ENCODE data around the gene KLF11. TPM values are rescaled to one million over a fixed set of nuclear protein-coding genes. Genes with fewer than 3 reads are reported as not detected.

The KLF11 gene
- 10 to 100 TPM; 24.0 to 42.4 (median 26.2) TPM for total RNA-seq
- polyA plus RNA-seq = 9.8 TPM
- long read RNA-seq, donor 1, full-length matches to known transcripts = 21 of 61 reads
- long read RNA-seq, donor 1, partial matches to known transcripts = 40 of 61 reads
- long read RNA-seq, donor 1, other reads (novel, unspliced or antisense) = 0 of 61 reads
- long read RNA-seq, donor 2, full-length matches to known transcripts = 7 of 16 reads
- long read RNA-seq, donor 2, partial matches to known transcripts = 5 of 16 reads
- long read RNA-seq, donor 2, other reads (novel, unspliced or antisense) = 4 of 16 reads
- long read RNA-seq, donor 3, full-length matches to known transcripts = 46 of 137 reads
- long read RNA-seq, donor 3, partial matches to known transcripts = 88 of 137 reads
- long read RNA-seq, donor 3, other reads (novel, unspliced or antisense) = 3 of 137 reads
- long read RNA-seq, donor 4, full-length matches to known transcripts = 9 of 25 reads
- long read RNA-seq, donor 4, partial matches to known transcripts = 16 of 25 reads
- long read RNA-seq, donor 4, other reads (novel, unspliced or antisense) = 0 of 25 reads

DNA sequence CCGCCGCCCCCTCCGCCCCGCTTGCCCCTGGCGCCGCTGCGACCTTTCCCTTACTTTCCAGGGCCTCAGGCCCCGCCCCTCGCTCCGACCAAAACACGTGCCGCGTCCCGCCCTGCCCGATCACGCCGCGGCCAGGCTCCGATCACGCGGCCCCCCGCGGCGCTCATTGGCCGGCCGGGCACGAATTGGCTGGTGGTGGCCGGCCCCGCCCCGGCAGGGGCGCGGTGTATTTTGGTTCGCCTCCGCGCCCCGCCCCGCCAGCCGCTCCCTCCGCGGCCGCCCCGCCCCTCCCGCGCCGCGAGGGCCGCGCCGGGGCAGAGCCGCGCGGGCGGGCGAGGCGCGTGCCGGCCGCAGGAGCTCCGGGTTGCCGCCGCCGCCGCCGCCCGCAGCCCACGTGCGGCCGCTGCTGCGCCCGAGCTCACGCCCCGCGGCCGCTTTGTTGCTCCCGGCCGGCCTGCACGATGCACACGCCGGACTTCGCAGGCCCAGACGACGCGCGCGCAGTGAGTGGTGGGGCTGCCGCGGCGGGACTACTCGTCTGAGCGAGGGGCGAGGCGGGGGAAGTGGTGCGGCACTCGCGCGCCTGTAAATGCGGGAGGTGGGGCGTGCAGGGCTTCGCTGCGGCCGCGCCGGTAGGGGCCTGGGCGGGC, at the start of gene KLF11:
Gene KLF11 (plus strand): TSS at position 295 of the 650 bp plus-strand sequence. CDS start 167 bp downstream, at position 462.
- DNase-seq = peak; percentile 96 to 98 (median 98)
- ATAC-seq = peak; percentile 74 to 81
- H3K9me3 ChIP-seq (ENCODE audit: control insufficient read depth, low read length) = no peaks in the 10 kb centered on the region
- H3K4me3 ChIP-seq (ENCODE audit: low read length) = peak within 1 kb of the TSS; percentile 97
- WGBS = under 1% methylated on average over 101 of the region's 104 CpGs
- peaks cover 14% of the 10 kb centered on the region for H3K4me1 ChIP-seq (ENCODE audit: control insufficient read depth, insufficient read depth, low read length)
- peak within 1 kb of the TSS; percentile 100 for H3K27ac ChIP-seq (ENCODE audit: low read length)
- no peaks in the 10 kb centered on the region for H3K27me3 ChIP-seq (ENCODE audit: control insufficient read depth, insufficient read depth)
- intact Hi-C loops (cut with DNase I) = loop anchor here in 3 of 4 donors (5.0 to 10.0 kb wide), 3 partner anchors 41 to 229 kb away; no protein-coding TSS in a partner anchor

- H3K4me1 ChIP-seq (ENCODE audit: control insufficient read depth, insufficient read depth, low read length) = peaks cover 7% of the 10 kb centered on the region
- DNase-seq (no peak), ATAC-seq (no peak)
- H3K9me3 ChIP-seq (ENCODE audit: control insufficient read depth, low read length) = no peaks in the 10 kb centered on the region
- H3K27ac ChIP-seq (ENCODE audit: low read length) = no peak overlapping the region
- intact Hi-C loops (cut with DNase I) = loop anchor here in 2 of 4 donors (5.0 kb wide), 1 partner anchor 48 kb away; the partner anchor contains the start of gene KLF11 (in 2 of the 2)
- H3K4me3 ChIP-seq (ENCODE audit: low read length) = no peak overlapping the region
- 96% methylated on average over 11 of the region's 11 CpGs for WGBS
- H3K27me3 ChIP-seq (ENCODE audit: control insufficient read depth, insufficient read depth) = no peaks in the 10 kb centered on the region
These were observed 48.9 kb upstream of the KLF11 start for GRCh38 chr2:9994462-9994861.

GRCh38 chr2:9995059-9995458, 48.3 kb upstream of the KLF11 start:
- intact Hi-C loops (cut with DNase I) = no loop called here
- ATAC-seq = peak; percentile 10 to 46
- Histone ChIP-seq H3K27me3 (ENCODE audit: control insufficient read depth, insufficient read depth) (no peaks in the 10 kb centered on the region), H3K4me1 (ENCODE audit: control insufficient read depth, insufficient read depth, low read length) (peaks cover 7% of the 10 kb centered on the region), H3K4me3 (ENCODE audit: low read length) (no peak overlapping the region), H3K9me3 (ENCODE audit: control insufficient read depth, low read length) (no peaks in the 10 kb centered on the region), H3K27ac (ENCODE audit: low read length) (peak overlapping the region; percentile 15)
- no peak for DNase-seq
- WGBS = 56% methylated on average over 5 of the region's 5 CpGs

GRCh38 chr2:9996321-9996720, 47.0 kb upstream of the KLF11 start:
- Histone ChIP-seq H3K4me1 (ENCODE audit: control insufficient read depth, insufficient read depth, low read length) (peaks cover 7% of the 10 kb centered on the region), H3K27ac (ENCODE audit: low read length) (no peak overlapping the region), H3K4me3 (ENCODE audit: low read length) (no peak overlapping the region), H3K27me3 (ENCODE audit: control insufficient read depth, insufficient read depth) (no peaks in the 10 kb centered on the region), H3K9me3 (ENCODE audit: control insufficient read depth, low read length) (no peaks in the 10 kb centered on the region)
- WGBS = 88% methylated on average over 7 of the region's 7 CpGs
- intact Hi-C loops (cut with DNase I) = no loop called here
- no peak for ATAC-seq
- no peak for DNase-seq

GRCh38 chr2:9997936-9998335, 45.4 kb upstream of the KLF11 start:
- DNase-seq (no peak), ATAC-seq (no peak)
- H3K27me3 ChIP-seq (ENCODE audit: control insufficient read depth, insufficient read depth) = no peaks in the 10 kb centered on the region
- no peak overlapping the region for H3K27ac ChIP-seq (ENCODE audit: low read length)
- H3K4me3 ChIP-seq (ENCODE audit: low read length) = no peak overlapping the region
- WGBS = 46% methylated on average over 7 of the region's 7 CpGs
- intact Hi-C loops (cut with DNase I) = no loop called here
- H3K9me3 ChIP-seq (ENCODE audit: control insufficient read depth, low read length) = no peaks in the 10 kb centered on the region
- peaks cover 7% of the 10 kb centered on the region for H3K4me1 ChIP-seq (ENCODE audit: control insufficient read depth, insufficient read depth, low read length)

DNA sequence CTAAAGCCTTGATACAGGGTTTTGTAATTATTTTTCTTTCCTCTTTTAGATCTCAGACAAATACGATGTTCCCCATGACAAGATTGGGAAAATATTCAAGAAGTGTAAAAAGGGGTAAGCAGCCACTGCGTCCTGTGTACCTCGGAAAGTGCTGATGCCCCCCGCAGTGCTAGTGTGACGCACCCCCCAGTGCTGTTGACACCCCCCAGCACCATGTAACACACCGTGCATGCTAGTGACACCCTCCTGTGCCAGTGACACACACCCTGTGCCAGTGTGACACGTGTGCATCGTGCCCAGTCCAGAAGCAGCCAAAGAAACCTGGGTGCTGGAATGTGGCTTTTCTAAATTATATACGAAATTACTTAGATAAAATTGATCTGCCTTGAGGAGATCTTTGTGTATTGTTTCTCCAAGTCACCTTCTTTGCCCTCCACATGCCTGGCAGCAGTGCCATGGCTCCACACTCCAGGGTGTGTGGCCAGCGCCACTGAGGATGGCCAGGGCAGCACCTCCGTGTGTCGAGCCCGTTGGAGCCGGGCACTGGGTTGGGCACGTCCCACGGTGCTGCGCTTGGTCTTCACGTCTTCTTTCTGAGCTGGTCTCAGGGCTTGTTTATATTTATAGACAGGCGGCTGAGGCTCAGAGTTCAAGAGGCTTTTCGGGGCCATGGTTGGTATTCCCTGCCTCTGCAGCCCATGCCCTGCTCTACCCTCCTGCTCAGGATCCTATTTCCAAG, 44.3 kb upstream of the KLF11 start:
- Histone ChIP-seq H3K4me1 (ENCODE audit: control insufficient read depth, insufficient read depth, low read length) (peaks cover 5% of the 10 kb centered on the region), H3K9me3 (ENCODE audit: control insufficient read depth, low read length) (no peaks in the 10 kb centered on the region), H3K4me3 (ENCODE audit: low read length) (no peak overlapping the region), H3K27ac (ENCODE audit: low read length) (no peak overlapping the region), H3K27me3 (ENCODE audit: control insufficient read depth, insufficient read depth) (no peaks in the 10 kb centered on the region)
- 70% methylated on average over 20 of the region's 20 CpGs for WGBS
- DNase-seq = peak in 2 of 3 donors; percentile 70 to 79
- ATAC-seq = peak; percentile 55 to 68
- intact Hi-C loops (cut with DNase I) = no loop called here

- intact Hi-C loops (cut with DNase I) = loop anchor here in 2 of 4 donors (5.0 kb wide), 2 partner anchors 38 to 43 kb away; partner anchors contain the start of gene KLF11 (in 1 of the 2)
- ATAC-seq = no peak
- DNase-seq = no peak
- WGBS = 90% methylated on average over 1 of the region's 1 CpG
- peaks cover under 1% of the 10 kb centered on the region for H3K4me1 ChIP-seq (ENCODE audit: control insufficient read depth, insufficient read depth, low read length)
- H3K9me3 ChIP-seq (ENCODE audit: control insufficient read depth, low read length) = no peaks in the 10 kb centered on the region
- H3K4me3 ChIP-seq (ENCODE audit: low read length) = no peak overlapping the region
- H3K27me3 ChIP-seq (ENCODE audit: control insufficient read depth, insufficient read depth) = no peaks in the 10 kb centered on the region
- H3K27ac ChIP-seq (ENCODE audit: low read length) = no peak overlapping the region
These were observed 43.7 kb upstream of the KLF11 start for GRCh38 chr2:9999693-10000092.

GRCh38 chr2:10000541-10000940, 42.8 kb upstream of the KLF11 start:
- no peaks in the 10 kb centered on the region for H3K27me3 ChIP-seq (ENCODE audit: control insufficient read depth, insufficient read depth)
- ATAC-seq (no peak), DNase-seq (no peak)
- H3K27ac ChIP-seq (ENCODE audit: low read length) = no peak overlapping the region
- no peak overlapping the region for H3K4me3 ChIP-seq (ENCODE audit: low read length)
- H3K9me3 ChIP-seq (ENCODE audit: control insufficient read depth, low read length) = no peaks in the 10 kb centered on the region
- intact Hi-C loops (cut with DNase I) = loop anchor here in 2 of 4 donors (5.0 kb wide), 2 partner anchors 37 to 42 kb away; partner anchors contain the start of gene KLF11 (in 1 of the 2)
- 97% methylated on average over 8 of the region's 8 CpGs for WGBS
- no peaks in the 10 kb centered on the region for H3K4me1 ChIP-seq (ENCODE audit: control insufficient read depth, insufficient read depth, low read length)

GRCh38 chr2:10001586-10001985, 41.8 kb upstream of the KLF11 start:
- DNase-seq (no peak), ATAC-seq (no peak)
- intact Hi-C loops (cut with DNase I) = loop anchor here in 2 of 4 donors (5.0 kb wide), 2 partner anchors 36 to 41 kb away; partner anchors contain the start of gene KLF11 (in 1 of the 2)
- no peak overlapping the region for H3K27ac ChIP-seq (ENCODE audit: low read length)
- H3K9me3 ChIP-seq (ENCODE audit: control insufficient read depth, low read length) = no peaks in the 10 kb centered on the region
- 72% methylated on average over 5 of the region's 5 CpGs for WGBS
- H3K4me3 ChIP-seq (ENCODE audit: low read length) = no peak overlapping the region
- no peaks in the 10 kb centered on the region for H3K27me3 ChIP-seq (ENCODE audit: control insufficient read depth, insufficient read depth)
- no peaks in the 10 kb centered on the region for H3K4me1 ChIP-seq (ENCODE audit: control insufficient read depth, insufficient read depth, low read length)

- ATAC-seq (no peak), DNase-seq (no peak)
- WGBS = 67% methylated on average over 5 of the region's 5 CpGs
- Histone ChIP-seq H3K9me3 (ENCODE audit: control insufficient read depth, low read length) (no peaks in the 10 kb centered on the region), H3K4me3 (ENCODE audit: low read length) (no peak overlapping the region), H3K4me1 (ENCODE audit: control insufficient read depth, insufficient read depth, low read length) (peaks cover 2% of the 10 kb centered on the region), H3K27ac (ENCODE audit: low read length) (no peak overlapping the region), H3K27me3 (ENCODE audit: control insufficient read depth, insufficient read depth) (no peaks in the 10 kb centered on the region)
- intact Hi-C loops (cut with DNase I) = loop anchor here in 2 of 4 donors (5.0 kb wide), 2 partner anchors 35 to 40 kb away; partner anchors contain the start of gene KLF11 (in 1 of the 2)
These were observed 41.2 kb upstream of the KLF11 start for GRCh38 chr2:10002109-10002508.

Data from right cardiac atrium (tissue), 5 donors.